Skeletal muscle satellite cell (primary cell): ENCODE data around the gene MRPL32.

Experiments
- H3K27me3 ChIP-seq: 2 replicates; pipeline ENCODE4 v1.7.0; 2013; ENCODE audit warnings: low read length; ENCODE audit not compliant: control insufficient read depth, insufficient read depth
- H3K36me3 ChIP-seq: 2 replicates; pipeline ENCODE4 v1.7.0; 2013; ENCODE audit warnings: mild to moderate bottlenecking, control low read depth, low read length; ENCODE audit not compliant: insufficient read depth
- H3K4me1 ChIP-seq: 2 replicates; pipeline ENCODE4 v1.7.0; 2013; ENCODE audit warnings: low read length; ENCODE audit not compliant: control insufficient read depth, insufficient read depth
- H3K4me2 ChIP-seq: 2 replicates; pipeline ENCODE4 v1.7.0; 2013; ENCODE audit warnings: mild to moderate bottlenecking, low read length
- H3K4me3 ChIP-seq: 2 replicates; pipeline ENCODE4 v1.7.0; 2013; ENCODE audit warnings: low read length
- H3K9ac ChIP-seq: 2 replicates; pipeline ENCODE4 v1.7.0; 2013; ENCODE audit warnings: mild to moderate bottlenecking, low read depth, low read length, moderate library complexity
- H3K9me3 ChIP-seq: replicated peaks from 2 replicates; pipeline ENCODE4 v1.7.0; 2013; ENCODE audit warnings: mild to moderate bottlenecking, control low read depth, low read length

MRPL32 gene

GRCh38 chr7:42911454-42912447, 20.4 kb upstream of the MRPL32 start, which contains the start of gene C7orf25:
TSS of gene C7orf25 (minus strand) at chr7:42912070. CDS start at chr7:42910900, 1,170 bp downstream.
- no peaks in the 10 kb centered on the region for H3K9me3 ChIP-seq
- peak within 1 kb of the TSS; percentile 93 for H3K4me2 ChIP-seq
- H3K36me3 ChIP-seq = peaks cover 17% of the 10 kb centered on the region
- peak within 1 kb of the TSS; percentile 90 for H3K4me3 ChIP-seq
- H3K9ac ChIP-seq = peak within 1 kb of the TSS; percentile 86
- no peaks in the 10 kb centered on the region for H3K27me3 ChIP-seq
- peaks cover 26% of the 10 kb centered on the region for H3K4me1 ChIP-seq

DNA sequence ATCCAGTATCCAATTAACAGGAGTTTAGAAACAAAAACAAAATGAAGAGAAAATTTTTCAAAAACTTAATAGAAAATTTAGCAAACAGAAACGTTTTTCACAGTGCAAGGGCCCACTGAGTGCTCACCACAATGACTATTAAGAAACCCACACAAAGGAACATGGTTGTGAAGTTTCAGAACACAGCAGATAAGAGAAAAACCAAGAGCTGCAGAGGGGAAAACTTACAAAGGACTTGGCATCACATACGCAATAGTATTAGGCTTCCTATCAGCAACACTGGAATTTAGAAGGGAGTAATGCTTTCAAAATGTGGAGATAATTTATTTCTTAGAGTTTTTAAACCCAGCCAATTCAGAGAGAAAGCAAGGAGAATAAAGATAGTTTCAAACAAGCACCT, 18.6 kb upstream of the MRPL32 start:
- H3K27me3 ChIP-seq = no peaks in the 10 kb centered on the region
- no peak overlapping the region for H3K4me2 ChIP-seq

GRCh38 chr7:42914009-42914408, 18.2 kb upstream of the MRPL32 start:
- no peaks in the 10 kb centered on the region for H3K27me3 ChIP-seq

More for the DNA sequence above, 18.6 kb upstream of the MRPL32 start:
- Histone ChIP-seq H3K4me3 (no peak overlapping the region), H3K9me3 (no peaks in the 10 kb centered on the region), H3K36me3 (peaks cover 26% of the 10 kb centered on the region), H3K9ac (no peak overlapping the region), H3K4me1 (peaks cover 23% of the 10 kb centered on the region)

DNA sequence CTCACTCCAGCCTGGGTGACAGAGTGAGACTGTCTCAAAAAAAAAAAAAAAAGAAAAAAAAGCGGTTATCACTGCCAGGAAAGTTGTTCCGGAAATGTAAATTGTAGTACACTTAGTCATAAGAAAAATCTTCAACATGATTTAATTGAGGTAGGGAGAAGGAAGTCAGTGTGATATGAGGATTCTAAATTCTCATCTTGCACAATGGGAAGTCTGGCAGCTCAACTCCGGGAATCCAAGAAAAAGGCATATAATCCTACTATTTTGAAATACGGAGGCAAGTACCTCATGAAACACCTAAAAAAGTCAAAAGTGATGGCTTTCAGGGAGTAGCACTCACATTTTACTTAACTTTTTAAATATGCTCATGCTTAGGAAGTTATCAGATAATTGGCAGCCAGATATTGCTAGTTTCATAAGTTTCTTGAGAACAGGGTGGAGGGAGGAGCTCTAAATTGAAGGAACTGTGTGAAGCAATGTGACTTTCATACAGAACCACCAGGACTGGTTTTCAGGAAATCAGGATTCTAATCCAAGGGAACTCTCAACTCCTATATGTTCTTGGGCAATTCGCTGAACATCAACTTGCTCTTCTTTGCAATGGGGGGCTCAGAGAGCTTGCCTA, 17.6 kb upstream of the MRPL32 start:
- H3K4me3 ChIP-seq = no peak overlapping the region
- H3K4me1 ChIP-seq = peaks cover 23% of the 10 kb centered on the region
- H3K27me3 ChIP-seq = no peaks in the 10 kb centered on the region
- no peaks in the 10 kb centered on the region for H3K9me3 ChIP-seq
- peaks cover 31% of the 10 kb centered on the region for H3K36me3 ChIP-seq
- peak overlapping the region; percentile 25 for H3K4me2 ChIP-seq
- no peak overlapping the region for H3K9ac ChIP-seq

More at GRCh38 chr7:42914009-42914408, 18.2 kb upstream of the MRPL32 start:
- H3K9ac ChIP-seq = no peak overlapping the region
- H3K4me3 ChIP-seq = no peak overlapping the region
- H3K9me3 ChIP-seq = no peaks in the 10 kb centered on the region
- H3K4me1 ChIP-seq = peaks cover 23% of the 10 kb centered on the region
- no peak overlapping the region for H3K4me2 ChIP-seq
- H3K36me3 ChIP-seq = peaks cover 26% of the 10 kb centered on the region

DNA sequence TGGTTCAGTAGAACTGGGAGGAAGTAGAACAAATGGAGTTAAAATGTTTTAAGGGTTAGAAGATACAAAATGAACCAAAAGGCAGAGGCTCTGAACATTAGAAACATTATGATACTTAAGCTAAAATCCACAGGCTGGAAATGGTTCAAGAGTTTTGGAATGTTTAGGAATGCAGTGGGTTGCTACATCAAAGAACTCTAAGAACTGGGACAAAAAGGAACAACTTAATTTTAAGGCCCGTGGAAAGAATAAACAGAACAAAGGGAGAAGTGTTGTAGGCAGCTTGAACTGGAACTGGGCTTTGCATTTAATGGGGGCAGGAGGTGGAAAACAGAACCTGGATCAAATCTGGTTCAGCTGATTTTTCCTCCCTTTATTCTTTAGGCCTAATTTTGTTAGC, 16.8 kb upstream of the MRPL32 start:
- Histone ChIP-seq H3K36me3 (peaks cover 38% of the 10 kb centered on the region), H3K9me3 (no peaks in the 10 kb centered on the region), H3K4me3 (no peak overlapping the region), H3K27me3 (no peaks in the 10 kb centered on the region), H3K4me1 (peaks cover 23% of the 10 kb centered on the region), H3K4me2 (no peak overlapping the region), H3K9ac (no peak overlapping the region)

DNA sequence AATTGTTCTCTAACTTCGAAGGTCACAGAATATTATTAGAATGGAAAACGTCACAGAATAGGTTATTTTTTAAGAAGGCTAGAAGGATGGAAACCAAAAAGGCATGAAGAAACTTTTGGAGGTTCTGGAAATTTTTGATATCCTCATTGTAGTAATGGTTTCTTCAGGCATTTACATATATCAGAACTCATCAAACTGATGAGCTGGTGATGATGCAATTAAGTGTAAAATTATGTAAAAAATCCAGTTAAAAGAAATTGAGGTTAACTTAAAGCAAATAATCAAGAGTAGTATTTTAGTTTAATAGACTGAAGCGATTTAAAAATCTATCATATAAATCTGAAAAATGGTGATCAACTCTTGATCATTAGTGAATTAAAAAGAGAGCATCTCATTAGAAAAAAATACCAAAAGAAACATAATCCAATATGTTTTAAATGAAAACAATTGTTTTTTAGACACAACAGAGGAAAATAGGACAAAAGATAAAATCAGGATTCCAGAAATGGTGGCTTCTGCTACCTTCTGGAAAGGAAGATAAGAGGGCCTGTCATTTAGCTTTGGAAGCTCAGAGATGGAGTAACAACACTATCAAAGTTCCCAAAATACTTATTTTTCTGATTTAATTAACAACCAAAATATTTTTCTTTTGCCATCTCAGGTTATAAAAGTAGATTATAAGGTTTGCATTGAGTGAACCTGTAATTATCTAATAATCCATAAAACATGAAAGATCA, 10.0 kb upstream of the MRPL32 start:
- H3K4me3 ChIP-seq = no peak overlapping the region
- no peaks in the 10 kb centered on the region for H3K27me3 ChIP-seq
- H3K9me3 ChIP-seq = no peaks in the 10 kb centered on the region
- H3K9ac ChIP-seq = no peak overlapping the region
- no peak overlapping the region for H3K4me2 ChIP-seq
- no peaks in the 10 kb centered on the region for H3K4me1 ChIP-seq
- peaks cover 71% of the 10 kb centered on the region for H3K36me3 ChIP-seq

DNA sequence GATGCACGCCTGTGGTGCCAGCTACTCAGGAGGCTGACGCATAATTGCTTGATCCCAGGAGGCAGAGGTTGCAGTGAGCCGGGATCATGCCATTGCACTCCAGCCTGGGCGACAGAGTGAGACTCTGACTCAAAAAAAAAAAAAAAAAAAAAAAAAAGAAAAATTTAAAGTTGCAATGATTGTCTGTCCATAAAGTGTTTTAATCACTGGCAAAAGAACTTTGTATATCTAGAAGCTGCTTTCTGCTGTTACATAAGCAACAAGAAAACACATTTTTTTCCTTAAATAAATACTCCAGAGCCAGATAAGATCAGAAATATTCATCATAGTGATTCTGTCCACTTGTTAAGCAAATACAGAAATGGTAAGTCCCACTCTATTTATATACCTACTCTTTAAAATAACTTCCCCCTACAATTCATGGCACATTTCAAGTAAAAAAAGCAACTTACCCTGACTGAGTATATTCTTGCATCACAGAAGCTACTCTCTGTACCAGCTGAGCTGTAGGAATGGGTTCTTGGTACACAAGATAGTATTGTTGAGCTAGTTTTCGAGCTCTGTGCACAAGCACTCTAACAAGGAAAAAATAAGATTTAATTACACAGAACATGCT, 7.8 kb upstream of the MRPL32 start:
- no peaks in the 10 kb centered on the region for H3K9me3 ChIP-seq
- no peak overlapping the region for H3K9ac ChIP-seq
- H3K27me3 ChIP-seq = no peaks in the 10 kb centered on the region
- H3K4me1 ChIP-seq = peaks cover 2% of the 10 kb centered on the region
- peaks cover 63% of the 10 kb centered on the region for H3K36me3 ChIP-seq
- H3K4me3 ChIP-seq = no peak overlapping the region
- H3K4me2 ChIP-seq = no peak overlapping the region

- H3K36me3 ChIP-seq = peaks cover 57% of the 10 kb centered on the region
- H3K4me3 ChIP-seq = no peak overlapping the region
- H3K27me3 ChIP-seq = no peaks in the 10 kb centered on the region
These were observed 6.5 kb upstream of the MRPL32 start for GRCh38 chr7:42925630-42926029.

GRCh38 chr7:42926204-42926603, 6.0 kb upstream of the MRPL32 start:
- Histone ChIP-seq H3K9ac (no peak overlapping the region), H3K36me3 (peaks cover 51% of the 10 kb centered on the region), H3K9me3 (no peaks in the 10 kb centered on the region), H3K27me3 (no peaks in the 10 kb centered on the region), H3K4me1 (peaks cover 19% of the 10 kb centered on the region), H3K4me3 (no peak overlapping the region), H3K4me2 (no peak overlapping the region)

More at GRCh38 chr7:42925630-42926029, 6.5 kb upstream of the MRPL32 start:
- Histone ChIP-seq H3K4me1 (peaks cover 15% of the 10 kb centered on the region), H3K9ac (no peak overlapping the region), H3K4me2 (no peak overlapping the region), H3K9me3 (no peaks in the 10 kb centered on the region)

DNA sequence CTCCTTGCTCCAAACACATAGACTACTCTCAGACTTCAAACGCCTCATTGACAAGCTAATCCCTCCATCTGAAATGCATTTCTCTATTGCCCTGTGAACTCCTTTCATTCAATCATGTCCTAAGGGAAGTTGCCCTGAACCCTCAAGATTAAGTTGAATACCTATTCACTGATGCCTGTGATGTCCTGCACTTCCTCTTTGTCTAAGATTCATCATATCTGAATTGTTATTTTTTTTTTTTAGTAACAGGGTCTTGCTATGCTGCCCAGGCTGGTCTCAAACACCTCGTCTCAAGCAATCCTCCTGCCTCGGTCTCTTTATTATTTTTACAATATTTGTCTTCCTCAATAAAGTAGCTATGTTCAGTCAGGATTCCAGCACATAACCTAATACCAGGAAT, 3.4 kb upstream of the MRPL32 start:
- peaks cover 24% of the 10 kb centered on the region for H3K4me1 ChIP-seq

DNA sequence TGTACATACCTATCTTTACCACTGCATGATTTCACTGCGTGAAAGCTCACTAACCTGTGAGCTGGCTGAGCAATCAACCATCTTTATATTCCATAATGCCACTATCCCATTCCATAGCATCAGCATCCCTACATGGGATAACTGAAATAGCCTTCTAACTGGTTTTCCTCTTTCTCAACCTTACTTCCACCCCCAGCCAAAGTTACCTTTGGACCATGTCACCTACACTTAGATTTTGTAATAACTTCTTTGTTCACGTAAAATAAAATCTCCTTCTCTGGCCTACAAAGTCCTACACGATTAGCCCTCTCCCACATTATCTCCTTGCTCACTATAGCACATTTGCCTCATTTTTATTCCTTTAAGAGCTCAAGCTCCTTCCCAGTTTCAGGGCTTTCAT, 2.7 kb upstream of the MRPL32 start:
- no peak overlapping the region for H3K4me3 ChIP-seq
- no peaks in the 10 kb centered on the region for H3K27me3 ChIP-seq
- H3K4me1 ChIP-seq = peaks cover 28% of the 10 kb centered on the region

More for the DNA sequence above, 3.4 kb upstream of the MRPL32 start:
- Histone ChIP-seq H3K4me2 (peak overlapping the region; percentile 88), H3K36me3 (peaks cover 26% of the 10 kb centered on the region), H3K4me3 (no peak overlapping the region), H3K9me3 (no peaks in the 10 kb centered on the region), H3K27me3 (no peaks in the 10 kb centered on the region), H3K9ac (no peak overlapping the region)

More for the DNA sequence above, 2.7 kb upstream of the MRPL32 start:
- H3K9ac ChIP-seq = no peak overlapping the region
- H3K9me3 ChIP-seq = no peaks in the 10 kb centered on the region
- peaks cover 21% of the 10 kb centered on the region for H3K36me3 ChIP-seq
- peak overlapping the region; percentile 88 for H3K4me2 ChIP-seq
